HepG2 (cell line): ENCODE results near the gene SMYD1. TPM values are rescaled to one million over a fixed set of nuclear protein-coding genes. Genes with fewer than 3 reads are reported as not detected.

ENCODE experiments used
- CEBPG ChIP-seq: IDR thresholded peaks from 2 replicates; pipeline ENCODE4 v1.6.1; 2016
- FOXA3 ChIP-seq: IDR thresholded peaks from 2 replicates; pipeline ENCODE4 v1.6.1; 2016; ENCODE audit warnings: missing genetic modification reagents, missing compliant biosample characterization
- HOXA3 ChIP-seq: sonication (generic); formaldehyde crosslinking; IDR thresholded peaks from 2 replicates; pipeline ENCODE4 v1.5.0; 2020; ENCODE audit warnings: missing genetic modification reagents
- ISL2 ChIP-seq: sonication (generic); formaldehyde crosslinking; IDR thresholded peaks from 2 replicates; pipeline ENCODE4 v1.5.0; 2020; ENCODE audit warnings: missing genetic modification reagents
- LCORL ChIP-seq, 2 experiments: fragments of 450-650 bp in 1 of 2; sonication (generic) in 1 of 2; formaldehyde crosslinking in 1 of 2; IDR thresholded peaks; 2 replicates each; pipeline versions ENCODE4 v1.5.0 to v1.6.1; 2017 to 2020; ENCODE audit warnings: antibody characterized with exemption in 1 of 2, missing genetic modification reagents in 1 of 2
- NFIC ChIP-seq: IDR thresholded peaks from 2 replicates; pipeline ENCODE4 v1.6.1; 2012; ENCODE audit warnings: mild to moderate bottlenecking, low read length, inconsistent platforms
- ONECUT2 ChIP-seq: sonication (generic); formaldehyde crosslinking; IDR thresholded peaks from 2 replicates; pipeline ENCODE4 v1.4.0; 2020; ENCODE audit warnings: missing genetic modification reagents
- SOX6 ChIP-seq, 2 experiments: fragments of 450-650 bp in 1 of 2; sonication (generic) in 1 of 2; formaldehyde crosslinking in 1 of 2; IDR thresholded peaks; 2 replicates each; pipeline versions ENCODE4 v1.4.0 to v1.6.1; 2017 to 2020; ENCODE audit warnings: antibody characterized with exemption in 1 of 2, mild to moderate bottlenecking in 1 of 2, missing genetic modification reagents in 1 of 2
- ZNF572 ChIP-seq: sonication (generic); formaldehyde crosslinking; IDR thresholded peaks from 2 replicates; pipeline ENCODE4 v1.5.1; 2020; ENCODE audit warnings: mild to moderate bottlenecking, missing genetic modification reagents
- ZNF839 ChIP-seq: sonication (generic); formaldehyde crosslinking; IDR thresholded peaks from 2 replicates; pipeline ENCODE4 v1.4.0; 2020; ENCODE audit warnings: missing genetic modification reagents, mild to moderate bottlenecking, borderline replicate concordance
- polyA plus RNA-seq, 8 experiments: library from polyadenylated mRNA; depleted of rRNA in 3 of 8; stranded (reverse) in 7 of 8; unstranded in 1 of 8; fragments of >200 nt; fragmentation: Illumina TruSeq in 4 of 8; extraction: Trizol in 4 of 8; gene quantifications; 2 replicates each; pipeline versions ENCODE4 v1.2.1 to v1.2.3, GENCODE V29; 2011 to 2016; ENCODE audit warnings: low read depth in 4 of 8, missing spikeins in 1 of 8, mixed read lengths in 1 of 8; ENCODE audit not compliant: insufficient read depth in 1 of 8
- total RNA-seq, 5 experiments: library from RNA; depleted of rRNA; stranded (reverse); fragments of >200 nt; fragmentation: Illumina TruSeq; extraction: Trizol; gene quantifications; 2 replicates each; pipeline ENCODE4 v1.2.3, GENCODE V29; 2016; ENCODE audit warnings: low read depth in 1 of 5
- TF ChIP-seq, protein P1 (sequence below): sonication (generic); formaldehyde crosslinking; IDR thresholded peaks from 2 replicates; pipeline ENCODE4 v1.5.0; 2020; ENCODE audit warnings: missing genetic modification reagents, mild to moderate bottlenecking, borderline replicate concordance
- TF ChIP-seq, protein P2 (sequence below): sonication (generic); formaldehyde crosslinking; IDR thresholded peaks from 2 replicates; pipeline ENCODE4 v1.5.1; 2020; ENCODE audit warnings: mild to moderate bottlenecking, missing genetic modification reagents, borderline replicate concordance
- TF ChIP-seq, protein P3 (sequence below): sonication (generic); formaldehyde crosslinking; IDR thresholded peaks from 2 replicates; pipeline ENCODE4 v1.8.0; 2022; ENCODE audit warnings: missing genetic modification reagents, mild to moderate bottlenecking, moderate library complexity, borderline replicate concordance
- TF ChIP-seq, protein P4 (sequence below): sonication (generic); formaldehyde crosslinking; IDR thresholded peaks from 2 replicates; pipeline ENCODE4 v1.5.0; 2020; ENCODE audit warnings: missing genetic modification reagents
- TF ChIP-seq, protein P5 (sequence below): sonication (generic); formaldehyde crosslinking; IDR thresholded peaks from 2 replicates; pipeline ENCODE4 v1.9.0; 2022; ENCODE audit warnings: missing genetic modification reagents, mild to moderate bottlenecking, borderline replicate concordance

SMYD1 gene
- total and polyA plus RNA-seq, 2 of the 13 experiments (the other 11 are each of a cell fraction or from before 2014, with no cell fraction given) = not detected

DNA sequence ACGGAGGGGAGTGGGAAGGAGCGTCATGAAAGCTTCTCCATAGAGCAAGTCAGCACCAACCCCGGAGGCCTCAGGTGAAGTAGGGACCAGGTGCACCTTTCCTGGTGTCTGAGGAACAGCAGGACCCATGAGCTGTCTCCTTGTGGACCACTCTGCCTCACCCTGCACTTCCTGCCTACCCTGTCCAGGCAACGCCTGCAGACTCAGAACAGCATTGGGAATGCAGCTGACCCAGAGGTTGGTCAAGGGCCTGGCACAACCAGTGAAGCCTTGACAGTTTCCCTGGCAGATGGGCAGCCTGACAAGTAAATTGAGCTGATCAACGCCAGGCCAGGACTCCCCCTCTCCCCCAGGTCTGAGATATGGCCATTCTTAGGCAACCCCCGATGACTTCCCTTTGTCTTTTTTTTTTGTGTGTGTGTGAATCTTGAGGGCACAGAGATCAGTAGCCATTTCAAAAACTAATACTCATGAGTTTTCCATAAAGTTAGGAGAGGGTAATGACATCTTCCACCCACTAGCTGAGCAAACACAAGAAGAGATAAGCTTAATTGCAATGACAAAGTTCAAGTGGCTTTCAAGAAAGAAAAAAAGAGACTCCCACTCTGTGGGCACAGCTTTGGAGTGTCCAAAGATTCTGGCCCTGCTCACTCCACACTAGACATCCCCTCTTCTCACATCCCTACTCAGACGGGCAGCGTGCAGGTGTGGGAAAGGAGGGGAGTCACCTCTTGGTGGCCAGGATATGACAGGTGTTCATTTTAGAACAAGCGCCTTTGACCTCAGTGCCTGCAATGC is 63.8 kb downstream of the SMYD1 start (continued):
- TF ChIP-seq ONECUT2 (CRISPR knock-in tag) (0 out of 2 replicates have a peak, but pooled peaks have one; percentile 51), ISL2 (CRISPR knock-in tag) (peak; percentile 97), ZNF572 (CRISPR knock-in tag) (0 out of 2 replicates have a peak, but pooled peaks have one; percentile 33), LCORL (IDR thresholded peaks at IDR 0.05) (no peak), LCORL (CRISPR knock-in tag; IDR thresholded peaks at IDR 0.05) (peak; percentile 71; the same call in 1 of the 2 replicates), CEBPG (CRISPR knock-in tag) (peak; percentile 53; the same call in 1 of the 2 replicates), HOXA3 (CRISPR knock-in tag) (peak; percentile 75), ZNF839 (CRISPR knock-in tag) (no peak), FOXA3 (peak; percentile 70), NFIC (peak; percentile 75; the same call in 1 of the 2 replicates), SOX6 (IDR thresholded peaks at IDR 0.05) (no peak), SOX6 (CRISPR knock-in tag; IDR thresholded peaks at IDR 0.05) (peak; percentile 92)
- TF ChIP-seq, protein P1, sequence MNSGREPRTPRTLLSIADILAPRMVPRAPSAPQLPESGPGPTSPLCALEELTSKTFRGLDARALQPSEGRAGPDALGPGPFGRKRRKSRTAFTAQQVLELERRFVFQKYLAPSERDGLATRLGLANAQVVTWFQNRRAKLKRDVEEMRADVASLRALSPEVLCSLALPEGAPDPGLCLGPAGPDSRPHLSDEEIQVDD (CRISPR knock-in tag) = no peak
- TF ChIP-seq, protein P2, sequence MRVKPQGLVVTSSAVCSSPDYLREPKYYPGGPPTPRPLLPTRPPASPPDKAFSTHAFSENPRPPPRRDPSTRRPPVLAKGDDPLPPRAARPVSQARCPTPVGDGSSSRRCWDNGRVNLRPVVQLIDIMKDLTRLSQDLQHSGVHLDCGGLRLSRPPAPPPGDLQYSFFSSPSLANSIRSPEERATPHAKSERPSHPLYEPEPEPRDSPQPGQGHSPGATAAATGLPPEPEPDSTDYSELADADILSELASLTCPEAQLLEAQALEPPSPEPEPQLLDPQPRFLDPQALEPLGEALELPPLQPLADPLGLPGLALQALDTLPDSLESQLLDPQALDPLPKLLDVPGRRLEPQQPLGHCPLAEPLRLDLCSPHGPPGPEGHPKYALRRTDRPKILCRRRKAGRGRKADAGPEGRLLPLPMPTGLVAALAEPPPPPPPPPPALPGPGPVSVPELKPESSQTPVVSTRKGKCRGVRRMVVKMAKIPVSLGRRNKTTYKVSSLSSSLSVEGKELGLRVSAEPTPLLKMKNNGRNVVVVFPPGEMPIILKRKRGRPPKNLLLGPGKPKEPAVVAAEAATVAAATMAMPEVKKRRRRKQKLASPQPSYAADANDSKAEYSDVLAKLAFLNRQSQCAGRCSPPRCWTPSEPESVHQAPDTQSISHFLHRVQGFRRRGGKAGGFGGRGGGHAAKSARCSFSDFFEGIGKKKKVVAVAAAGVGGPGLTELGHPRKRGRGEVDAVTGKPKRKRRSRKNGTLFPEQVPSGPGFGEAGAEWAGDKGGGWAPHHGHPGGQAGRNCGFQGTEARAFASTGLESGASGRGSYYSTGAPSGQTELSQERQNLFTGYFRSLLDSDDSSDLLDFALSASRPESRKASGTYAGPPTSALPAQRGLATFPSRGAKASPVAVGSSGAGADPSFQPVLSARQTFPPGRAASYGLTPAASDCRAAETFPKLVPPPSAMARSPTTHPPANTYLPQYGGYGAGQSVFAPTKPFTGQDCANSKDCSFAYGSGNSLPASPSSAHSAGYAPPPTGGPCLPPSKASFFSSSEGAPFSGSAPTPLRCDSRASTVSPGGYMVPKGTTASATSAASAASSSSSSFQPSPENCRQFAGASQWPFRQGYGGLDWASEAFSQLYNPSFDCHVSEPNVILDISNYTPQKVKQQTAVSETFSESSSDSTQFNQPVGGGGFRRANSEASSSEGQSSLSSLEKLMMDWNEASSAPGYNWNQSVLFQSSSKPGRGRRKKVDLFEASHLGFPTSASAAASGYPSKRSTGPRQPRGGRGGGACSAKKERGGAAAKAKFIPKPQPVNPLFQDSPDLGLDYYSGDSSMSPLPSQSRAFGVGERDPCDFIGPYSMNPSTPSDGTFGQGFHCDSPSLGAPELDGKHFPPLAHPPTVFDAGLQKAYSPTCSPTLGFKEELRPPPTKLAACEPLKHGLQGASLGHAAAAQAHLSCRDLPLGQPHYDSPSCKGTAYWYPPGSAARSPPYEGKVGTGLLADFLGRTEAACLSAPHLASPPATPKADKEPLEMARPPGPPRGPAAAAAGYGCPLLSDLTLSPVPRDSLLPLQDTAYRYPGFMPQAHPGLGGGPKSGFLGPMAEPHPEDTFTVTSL (CRISPR knock-in tag) = peak; percentile 87
- TF ChIP-seq, protein P3, sequence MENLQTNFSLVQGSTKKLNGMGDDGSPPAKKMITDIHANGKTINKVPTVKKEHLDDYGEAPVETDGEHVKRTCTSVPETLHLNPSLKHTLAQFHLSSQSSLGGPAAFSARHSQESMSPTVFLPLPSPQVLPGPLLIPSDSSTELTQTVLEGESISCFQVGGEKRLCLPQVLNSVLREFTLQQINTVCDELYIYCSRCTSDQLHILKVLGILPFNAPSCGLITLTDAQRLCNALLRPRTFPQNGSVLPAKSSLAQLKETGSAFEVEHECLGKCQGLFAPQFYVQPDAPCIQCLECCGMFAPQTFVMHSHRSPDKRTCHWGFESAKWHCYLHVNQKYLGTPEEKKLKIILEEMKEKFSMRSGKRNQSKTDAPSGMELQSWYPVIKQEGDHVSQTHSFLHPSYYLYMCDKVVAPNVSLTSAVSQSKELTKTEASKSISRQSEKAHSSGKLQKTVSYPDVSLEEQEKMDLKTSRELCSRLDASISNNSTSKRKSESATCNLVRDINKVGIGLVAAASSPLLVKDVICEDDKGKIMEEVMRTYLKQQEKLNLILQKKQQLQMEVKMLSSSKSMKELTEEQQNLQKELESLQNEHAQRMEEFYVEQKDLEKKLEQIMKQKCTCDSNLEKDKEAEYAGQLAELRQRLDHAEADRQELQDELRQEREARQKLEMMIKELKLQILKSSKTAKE (CRISPR knock-in tag) = 0 out of 2 replicates have a peak, but pooled peaks have one; percentile 23
- TF ChIP-seq, protein P4, sequence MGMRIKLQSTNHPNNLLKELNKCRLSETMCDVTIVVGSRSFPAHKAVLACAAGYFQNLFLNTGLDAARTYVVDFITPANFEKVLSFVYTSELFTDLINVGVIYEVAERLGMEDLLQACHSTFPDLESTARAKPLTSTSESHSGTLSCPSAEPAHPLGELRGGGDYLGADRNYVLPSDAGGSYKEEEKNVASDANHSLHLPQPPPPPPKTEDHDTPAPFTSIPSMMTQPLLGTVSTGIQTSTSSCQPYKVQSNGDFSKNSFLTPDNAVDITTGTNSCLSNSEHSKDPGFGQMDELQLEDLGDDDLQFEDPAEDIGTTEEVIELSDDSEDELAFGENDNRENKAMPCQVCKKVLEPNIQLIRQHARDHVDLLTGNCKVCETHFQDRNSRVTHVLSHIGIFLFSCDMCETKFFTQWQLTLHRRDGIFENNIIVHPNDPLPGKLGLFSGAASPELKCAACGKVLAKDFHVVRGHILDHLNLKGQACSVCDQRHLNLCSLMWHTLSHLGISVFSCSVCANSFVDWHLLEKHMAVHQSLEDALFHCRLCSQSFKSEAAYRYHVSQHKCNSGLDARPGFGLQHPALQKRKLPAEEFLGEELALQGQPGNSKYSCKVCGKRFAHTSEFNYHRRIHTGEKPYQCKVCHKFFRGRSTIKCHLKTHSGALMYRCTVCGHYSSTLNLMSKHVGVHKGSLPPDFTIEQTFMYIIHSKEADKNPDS (CRISPR knock-in tag) = peak; percentile 80; the same call in 1 of the 2 replicates
- TF ChIP-seq, protein P5, sequence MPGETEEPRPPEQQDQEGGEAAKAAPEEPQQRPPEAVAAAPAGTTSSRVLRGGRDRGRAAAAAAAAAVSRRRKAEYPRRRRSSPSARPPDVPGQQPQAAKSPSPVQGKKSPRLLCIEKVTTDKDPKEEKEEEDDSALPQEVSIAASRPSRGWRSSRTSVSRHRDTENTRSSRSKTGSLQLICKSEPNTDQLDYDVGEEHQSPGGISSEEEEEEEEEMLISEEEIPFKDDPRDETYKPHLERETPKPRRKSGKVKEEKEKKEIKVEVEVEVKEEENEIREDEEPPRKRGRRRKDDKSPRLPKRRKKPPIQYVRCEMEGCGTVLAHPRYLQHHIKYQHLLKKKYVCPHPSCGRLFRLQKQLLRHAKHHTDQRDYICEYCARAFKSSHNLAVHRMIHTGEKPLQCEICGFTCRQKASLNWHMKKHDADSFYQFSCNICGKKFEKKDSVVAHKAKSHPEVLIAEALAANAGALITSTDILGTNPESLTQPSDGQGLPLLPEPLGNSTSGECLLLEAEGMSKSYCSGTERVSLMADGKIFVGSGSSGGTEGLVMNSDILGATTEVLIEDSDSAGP (CRISPR knock-in tag) = peak; percentile 65; the same call in 1 of the 2 replicates
